Small intestine (tissue), 7 donors: Measurements from ENCODE around the gene ZNG1A. TPM values are rescaled to one million over a fixed set of nuclear protein-coding genes. Genes with fewer than 3 reads are reported as not detected.
A peak's percentile ranks its signal among the peaks of the same experiment; 100 is the strongest.
"Not testable (repeated sequence)": the region's sequence is repeated elsewhere in the genome, so short reads cannot be mapped to it uniquely, and the experiment has no call there.

Experiments
- DNase-seq, 2 donors: peaks; one replicate each; pipeline versions ENCODE4 v3.0.0 to v3.0.0-alpha.2; 2013
- FAIRE-seq: peaks from 2 replicates; lab custom pipeline; 2012; peaks lifted over from hg19 to GRCh38; lab: Jason Lieb, UNC
- H3K27ac ChIP-seq, 3 donors: one replicate each; pipeline ENCODE4 v1.5.1; 2013; ENCODE audit warnings: low read length in 2 of 3, mild to moderate bottlenecking in 2 of 3, control low read depth in 1 of 3, inconsistent platforms in 1 of 3, low read depth in 1 of 3, moderate library complexity in 1 of 3
- H3K27me3 ChIP-seq, 3 donors: one replicate each; pipeline ENCODE4 v1.6.1; 2013; ENCODE audit warnings: low read length in 3 of 3, inconsistent platforms in 1 of 3; ENCODE audit not compliant: control insufficient read depth in 3 of 3, insufficient read depth in 3 of 3
- H3K36me3 ChIP-seq, 3 donors: one replicate each; pipeline ENCODE4 v1.6.1; 2013; ENCODE audit warnings: low read length in 3 of 3, inconsistent platforms in 1 of 3, low read depth in 1 of 3, mild to moderate bottlenecking in 1 of 3, moderate library complexity in 1 of 3; ENCODE audit not compliant: control insufficient read depth in 3 of 3, insufficient read depth in 2 of 3
- H3K4me1 ChIP-seq, 3 donors: one replicate each; pipeline ENCODE4 v1.6.1; 2013; ENCODE audit warnings: low read length in 2 of 3, inconsistent platforms in 1 of 3, low read depth in 1 of 3, mild to moderate bottlenecking in 1 of 3, moderate library complexity in 1 of 3; ENCODE audit not compliant: control insufficient read depth in 3 of 3, insufficient read depth in 2 of 3
- H3K4me3 ChIP-seq, 3 donors: one replicate each; pipeline ENCODE4 v1.5.1; 2013; ENCODE audit warnings: low read length in 3 of 3, control low read depth in 1 of 3, inconsistent platforms in 1 of 3, low read depth in 1 of 3, mild to moderate bottlenecking in 1 of 3, moderate library complexity in 1 of 3
- H3K9me3 ChIP-seq, 2 donors: one replicate each; pipeline ENCODE4 v1.6.1; 2013; ENCODE audit warnings: low read depth in 1 of 2, low read length in 1 of 2; ENCODE audit not compliant: control insufficient read depth in 2 of 2, insufficient read depth in 1 of 2
- WGBS, 3 donors: extraction: QIAGEN DNeasy Blood & Tissue Kit; methylation state at CpG; one replicate each; pipeline ENCODE4 v1.1.7; 2013; 5-methylcytosine and 5-hydroxymethylcytosine counted together
- polyA plus RNA-seq, 4 donors: library from polyadenylated mRNA; stranded (reverse) in 3 of 4; unstranded in 1 of 4; fragments of 200-250 nt in 3 of 4; fragments of 120-200 nt in 1 of 4; gene quantifications; one replicate each; pipeline versions ENCODE4 v1.2.1 to v1.2.3, GENCODE V29; 2013
- donor health status: healthy with polysubstance abuse.
- donor health status: control.
- donor health status: control.
- donor health status: Bipolar disorder and iron deficiency.
- donor health status: healthy.

Gene ZNG1A
- polyA plus RNA-seq, 4 donors = 18.4 to 46.7 (median 34.0) TPM

- not testable (repeated sequence) for H3K4me1 ChIP-seq, H3K9me3 ChIP-seq, H3K36me3 ChIP-seq, H3K27ac ChIP-seq, FAIRE-seq
- DNase-seq = peak in 1 of 2 donors; percentile 50
- WGBS, 3 donors = 1 to 4% (median 3%) methylated on average over 55 to 73 of the region's 73 CpGs
- Histone ChIP-seq H3K27me3 (peaks cover 0 to 40% (median 31%) of the 10 kb centered on the region in 3 donors), H3K4me3 (peak overlapping the region in 2 of 3 donors; percentile 22 to 49)
Observed at GRCh38 chr9:114267-115117, 64.4 kb downstream of the ZNG1A start.

DNA sequence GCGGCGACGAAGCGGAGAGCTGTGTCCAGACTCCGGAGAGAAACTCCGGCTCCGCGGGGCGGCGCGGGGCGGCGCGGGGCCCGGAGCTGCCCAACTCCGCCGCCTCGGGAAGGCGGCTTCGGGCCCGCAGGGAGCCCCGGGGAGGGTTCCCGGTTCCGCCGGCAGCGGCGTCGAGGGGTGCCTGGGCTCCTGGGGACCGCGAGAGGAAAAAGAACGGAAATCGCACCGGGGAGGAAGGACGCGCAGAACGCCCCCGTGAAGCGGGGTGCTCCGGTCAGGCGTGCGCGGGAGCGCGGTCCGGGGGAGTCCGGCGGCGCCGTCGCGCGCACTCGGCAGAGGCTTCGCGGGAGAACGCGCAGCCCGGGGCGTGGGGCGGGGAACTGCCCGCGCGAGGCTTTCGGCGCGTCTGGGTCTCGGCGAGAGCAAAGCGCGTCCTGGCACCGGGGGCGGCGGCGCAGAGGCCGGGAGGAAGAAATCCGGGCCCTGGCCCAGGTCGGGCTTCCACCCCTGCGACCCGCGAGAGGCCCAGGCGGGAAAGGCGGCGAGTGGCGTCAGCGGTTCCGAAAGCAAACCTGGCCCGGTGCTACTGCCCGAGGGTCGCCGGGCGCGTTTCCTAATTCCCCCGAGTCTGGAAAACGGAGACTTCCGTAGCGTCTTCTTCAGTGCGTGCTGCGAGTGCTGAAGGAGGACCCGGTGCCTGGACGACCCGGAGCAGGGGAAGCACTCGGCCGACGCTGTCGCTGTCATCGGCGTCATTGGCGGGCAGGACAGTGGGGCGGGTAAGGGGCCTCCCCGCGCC, 65.2 kb downstream of the ZNG1A start:
- FAIRE-seq = not testable (repeated sequence)

DNA sequence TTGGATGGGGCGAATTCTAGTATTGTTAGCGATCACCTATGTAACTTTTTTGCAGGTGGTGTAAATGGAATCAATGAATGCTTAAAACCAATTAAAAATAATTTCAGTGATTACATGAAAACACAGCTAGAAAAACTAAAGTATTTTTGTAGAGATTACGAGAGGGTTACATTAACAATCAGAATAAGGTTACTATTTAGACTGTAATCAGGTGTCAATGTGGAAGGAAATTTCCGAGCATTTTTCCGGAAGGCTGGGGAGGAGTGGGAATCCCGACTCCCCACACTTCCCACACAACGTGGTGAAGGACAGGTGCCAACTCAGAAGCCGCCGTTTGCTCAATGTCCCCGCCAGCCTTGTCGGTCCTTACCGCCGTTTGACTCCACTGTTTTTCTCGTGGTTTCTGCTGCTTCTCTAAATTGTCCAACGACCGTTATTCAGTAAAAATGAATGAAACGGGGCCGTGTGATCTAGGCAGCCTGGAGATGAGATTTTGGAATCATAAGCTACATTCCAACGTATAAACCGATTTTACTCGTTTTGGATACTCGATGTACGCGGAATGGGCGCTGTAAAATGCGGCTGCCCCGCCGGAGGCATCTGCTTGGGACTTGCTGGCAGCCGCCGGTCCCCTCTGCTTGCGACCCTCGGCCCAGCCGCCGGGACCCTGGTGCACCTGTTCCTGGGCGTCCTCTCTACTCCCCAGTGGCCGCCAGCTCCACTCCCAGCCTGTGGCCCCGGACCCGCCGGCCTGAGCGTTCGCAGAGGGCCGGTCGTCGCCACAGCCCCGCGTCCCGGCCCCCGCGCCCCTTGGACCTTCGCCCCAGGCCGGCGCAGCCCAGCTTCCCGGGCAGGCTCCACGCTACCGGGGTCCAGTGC, 66.0 kb downstream of the ZNG1A start:
- H3K27ac ChIP-seq, H3K36me3 ChIP-seq, FAIRE-seq, H3K9me3 ChIP-seq, H3K4me3 ChIP-seq, H3K4me1 ChIP-seq: not testable (repeated sequence)
- peak in 1 of 2 donors; percentile 45 for DNase-seq
- WGBS, 3 donors = 6 to 16% (median 10%) methylated on average over 27 to 55 of the region's 55 CpGs
- peaks cover 0 to 40% (median 31%) of the 10 kb centered on the region in 3 donors for H3K27me3 ChIP-seq

More for the DNA sequence above, 65.2 kb downstream of the ZNG1A start:
- H3K4me3 ChIP-seq = peak overlapping the region in 2 of 3 donors; percentile 22 to 49
- H3K9me3 ChIP-seq, H3K27ac ChIP-seq, H3K4me1 ChIP-seq, H3K36me3 ChIP-seq: not testable (repeated sequence)
- DNase-seq = peak in 1 of 2 donors; percentile 63
- 1 to 2% (median 2%) methylated on average over 66 to 111 of the region's 111 CpGs for WGBS, 3 donors
- H3K27me3 ChIP-seq = peaks cover 0 to 46% (median 33%) of the 10 kb centered on the region in 3 donors

DNA sequence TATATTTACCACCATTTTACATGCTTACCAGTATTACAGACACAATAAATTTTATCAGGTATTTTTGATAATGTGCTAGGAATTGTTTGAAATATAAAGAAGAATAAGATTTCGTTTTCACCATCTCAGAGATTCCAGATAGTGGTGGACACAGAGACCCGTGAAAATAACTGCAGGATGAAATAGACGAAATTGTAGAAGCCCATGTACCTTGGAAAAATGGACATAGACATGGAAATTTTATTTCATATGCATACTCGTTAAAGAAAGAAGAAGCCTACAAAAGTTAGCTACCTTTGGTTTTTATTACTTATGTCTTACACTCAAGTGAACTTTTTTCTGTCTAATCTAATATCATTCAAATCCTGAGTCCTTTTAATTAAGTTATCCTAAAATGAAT, 68.2 kb downstream of the ZNG1A start:
- H3K27me3 ChIP-seq = peaks cover 0 to 30% (median 25%) of the 10 kb centered on the region in 3 donors
- H3K27ac ChIP-seq, FAIRE-seq: not testable (repeated sequence)

GRCh38 chr9:109540-109939, 69.3 kb downstream of the ZNG1A start:
- H3K4me3 ChIP-seq, H3K9me3 ChIP-seq, H3K27ac ChIP-seq, DNase-seq, H3K36me3 ChIP-seq, FAIRE-seq, H3K4me1 ChIP-seq: not testable (repeated sequence)
- peaks cover 0 to 22% (median 18%) of the 10 kb centered on the region in 3 donors for H3K27me3 ChIP-seq
- 28 to 48% (median 36%) methylated on average over 4 to 6 of the region's 8 CpGs for WGBS, 3 donors

More for the DNA sequence above, 68.2 kb downstream of the ZNG1A start:
- H3K4me3 ChIP-seq, H3K36me3 ChIP-seq, H3K9me3 ChIP-seq, DNase-seq, H3K4me1 ChIP-seq: not testable (repeated sequence)
- WGBS, 3 donors = 20 to 28% (median 24%) methylated on average over 3 to 4 of the region's 4 CpGs

DNA sequence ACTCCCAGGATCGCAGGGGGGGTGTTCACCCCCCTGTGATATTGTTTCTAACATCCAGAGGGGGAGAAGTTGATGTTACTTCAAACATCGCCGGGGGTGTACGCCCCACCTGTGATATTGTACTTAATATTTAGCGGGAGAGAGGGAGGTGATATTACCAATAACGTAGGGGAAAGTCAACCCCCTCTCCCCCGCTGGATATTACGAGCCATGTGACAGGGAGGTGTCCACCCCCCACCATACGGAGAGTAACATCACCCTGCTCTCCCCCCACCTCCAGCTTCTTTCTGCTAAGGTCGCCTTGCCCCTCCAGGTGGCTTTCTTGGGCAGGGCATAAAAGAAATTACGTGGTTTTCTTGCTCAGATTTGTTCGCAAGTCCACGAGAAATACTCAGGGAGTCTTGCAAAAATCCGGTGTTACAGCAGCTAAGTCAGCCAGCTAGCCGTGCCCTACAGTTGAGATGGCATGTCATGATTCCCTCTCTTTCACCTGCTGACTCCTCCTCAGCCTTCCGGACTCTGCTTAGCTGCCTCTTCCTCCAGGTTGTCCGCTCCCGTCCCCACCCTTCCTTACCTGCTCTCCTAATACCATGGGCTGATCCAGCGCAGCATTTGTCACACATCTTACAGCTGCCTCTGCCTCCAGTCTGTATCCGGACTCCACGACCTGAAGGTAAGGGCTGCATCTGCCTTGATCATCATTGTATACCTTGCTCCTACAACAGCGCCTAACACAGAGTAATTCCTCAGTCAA, 69.9 kb downstream of the ZNG1A start:
- 22 to 24% (median 23%) methylated on average over 18 to 21 of the region's 22 CpGs for WGBS, 3 donors
- H3K27me3 ChIP-seq = peaks cover 0 to 16% (median 14%) of the 10 kb centered on the region in 3 donors
- not testable (repeated sequence) for DNase-seq, H3K27ac ChIP-seq, H3K36me3 ChIP-seq, H3K4me1 ChIP-seq, H3K4me3 ChIP-seq, H3K9me3 ChIP-seq, FAIRE-seq

DNA sequence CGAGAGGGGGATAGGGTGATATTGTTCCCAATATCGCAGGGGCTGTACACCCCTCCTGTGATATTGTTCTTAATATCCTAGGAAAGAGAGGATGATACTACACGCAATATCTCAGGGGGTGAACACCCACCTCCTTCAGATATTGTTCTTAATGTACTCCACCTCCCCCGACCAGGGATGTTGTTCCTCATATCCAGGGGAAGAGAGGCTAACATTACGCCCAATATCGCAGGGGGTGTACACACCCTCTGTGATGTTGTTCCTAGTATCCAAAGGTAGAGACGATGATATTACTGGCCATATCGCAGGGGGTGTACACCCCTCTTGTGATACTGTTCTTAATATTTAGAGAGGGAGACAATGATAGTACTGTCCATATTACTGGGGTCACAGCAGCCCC, 72.9 kb downstream of the ZNG1A start:
- not testable (repeated sequence) for DNase-seq, H3K36me3 ChIP-seq, H3K27me3 ChIP-seq, H3K9me3 ChIP-seq, H3K4me1 ChIP-seq, H3K4me3 ChIP-seq, H3K27ac ChIP-seq, FAIRE-seq
- 76 to 80% (median 79%) methylated on average over 8 of the region's 8 CpGs for WGBS, 3 donors
